WTC11 (cell line): ENCODE data around the gene PDCD1LG2.

Experiments used
- CTCF ChIP-seq: fragments of 200-600 bp; IDR thresholded peaks from 2 replicates; pipeline ENCODE4 v1.8.0; 2022; ENCODE audit warnings: antibody characterized with exemption
- FOXP4 ChIP-seq: sonication (generic); formaldehyde crosslinking; IDR thresholded peaks from 2 replicates; pipeline ENCODE4 v1.8.0; 2022; ENCODE audit warnings: mild to moderate bottlenecking, missing genetic modification reagents
- GRHL2 ChIP-seq: fragments of 250-450 bp; sonication (Bioruptor Pico); IDR thresholded peaks from 2 replicates; pipeline ENCODE4 v1.8.0; 2022; ENCODE audit warnings: mild to moderate bottlenecking, moderate library complexity; ENCODE audit not compliant: insufficient replicate concordance, severe bottlenecking
- KAT7 ChIP-seq: sonication (generic); formaldehyde crosslinking; IDR thresholded peaks from 2 replicates; pipeline ENCODE4 v1.8.1; 2023; ENCODE audit warnings: missing genetic modification reagents, mild to moderate bottlenecking, borderline replicate concordance
- SMAD4 ChIP-seq: sonication (generic); formaldehyde crosslinking; IDR thresholded peaks from 2 replicates; pipeline ENCODE4 v1.8.0; 2022; ENCODE audit warnings: mild to moderate bottlenecking, missing genetic modification reagents
- SP1 ChIP-seq: sonication (generic); formaldehyde crosslinking; conservative IDR thresholded peaks from 2 replicates; pipeline ENCODE4 v1.8.1; 2022; ENCODE audit warnings: missing genetic modification reagents
- ZMAT4 ChIP-seq: fragments of 250-450 bp; sonication (Bioruptor Pico); IDR thresholded peaks from 2 replicates; pipeline ENCODE4 v1.9.0; 2021; ENCODE audit warnings: mild to moderate bottlenecking
- ZNF232 ChIP-seq: sonication (generic); formaldehyde crosslinking; IDR thresholded peaks from 2 replicates; pipeline ENCODE4 v1.8.0; 2022; ENCODE audit warnings: mild to moderate bottlenecking, missing genetic modification reagents

- TF ChIP-seq FOXP4 (CRISPR knock-in tag) (no peak), ZNF232 (no peak), KAT7 (CRISPR knock-in tag) (no peak), CTCF (no peak), SMAD4 (no peak), ZMAT4 (CRISPR knock-in tag) (no peak), GRHL2 (CRISPR knock-in tag) (no peak), SP1 (CRISPR knock-in tag) (no peak)
These were observed 22.0 kb downstream of the PDCD1LG2 start for GRCh38 chr9:5532306-5532705.
